ENCODE data around the gene BEST2.

The BEST2 gene

GRCh38 chr19:12802267-12803106 is 50.9 kb downstream of the BEST2 start:
- DNase-seq: no peak

- no peak for DNase-seq
Observed at GRCh38 chr19:12804051-12804450, 52.5 kb downstream of the BEST2 start.

- DNase-seq: peak; percentile 93
Observed at GRCh38 chr19:12806242-12807081, 54.9 kb downstream of the BEST2 start, which contains the start of gene RNASEH2A. TSS of gene RNASEH2A (plus strand) at chr19:12806584. CDS start at chr19:12806674, 90 bp downstream.
